ENCODE measurements around the gene VN1R4.
"Not testable (repeated sequence)": the region's sequence is repeated elsewhere in the genome, so short reads cannot be mapped to it uniquely, and the experiment has no call there.

Gene VN1R4

GRCh38 chr19:53267623-53268022, at the start of gene VN1R4:
TSS of gene VN1R4 (minus strand) at chr19:53267723. CDS start at chr19:53267665, 58 bp downstream.
- FAIRE-seq, result not testable (repeated sequence)

- FAIRE-seq, result no peak
Measured at GRCh38 chr19:53311897-53312296, 44.4 kb upstream of the VN1R4 start.

GRCh38 chr19:53311044-53311443, 43.5 kb upstream of the VN1R4 start:
- no peak for FAIRE-seq

GRCh38 chr19:53308339-53308811, 40.9 kb upstream of the VN1R4 start:
- no peak for FAIRE-seq

GRCh38 chr19:53301341-53301740, 33.8 kb upstream of the VN1R4 start:
- FAIRE-seq, result not testable (repeated sequence)

- no peak for FAIRE-seq
Measured at GRCh38 chr19:53294786-53295441, 27.4 kb upstream of the VN1R4 start.

GRCh38 chr19:53290758-53291549, 23.4 kb upstream of the VN1R4 start:
- FAIRE-seq, result no peak

GRCh38 chr19:53285087-53285486, 17.6 kb upstream of the VN1R4 start:
- FAIRE-seq, result no peak

- FAIRE-seq, result not testable (repeated sequence)
Measured at GRCh38 chr19:53281947-53282346, 14.4 kb upstream of the VN1R4 start.

GRCh38 chr19:53275480-53275879, 8.0 kb upstream of the VN1R4 start:
- FAIRE-seq, result no peak

- FAIRE-seq, result no peak
Measured at GRCh38 chr19:53272044-53272443, 4.5 kb upstream of the VN1R4 start.

GRCh38 chr19:53269861-53270260, 2.3 kb upstream of the VN1R4 start:
- FAIRE-seq, result not testable (repeated sequence)

- not testable (repeated sequence) for FAIRE-seq
Measured at GRCh38 chr19:53257715-53258342, 9.7 kb downstream of the VN1R4 start, which contains the start of gene VN1R2. TSS of gene VN1R2 (plus strand) at chr19:53258292. CDS start at chr19:53258376, 84 bp downstream.

- FAIRE-seq, result no peak
Measured at GRCh38 chr19:53254411-53255341, 12.8 kb downstream of the VN1R4 start, which contains the start of gene ZNF677. TSS of gene ZNF677 (minus strand) at chr19:53254873. CDS start at chr19:53251550, 3,323 bp downstream.

GRCh38 chr19:53246498-53246897, 21.0 kb downstream of the VN1R4 start:
- FAIRE-seq, result no peak

- FAIRE-seq, result no peak
Measured at GRCh38 chr19:53237114-53237777, 30.3 kb downstream of the VN1R4 start.

- no peak for FAIRE-seq
Measured at GRCh38 chr19:53224606-53225005, 42.9 kb downstream of the VN1R4 start.

GRCh38 chr19:53222716-53223115, 44.8 kb downstream of the VN1R4 start:
- not testable (repeated sequence) for FAIRE-seq
